GM18870 (cell line): ENCODE data around the gene SEMA4A.

Source experiments
- ATAC-seq: cut with Tn5 transposase; IDR thresholded peaks from one replicate; pipeline ENCODE4 v1.9.1; 2021; ENCODE audit warnings: moderate library complexity; ENCODE audit not compliant: unreplicated experiment

SEMA4A gene

GRCh38 chr1:156134716-156135435 is 18.5 kb upstream of the SEMA4A start:
- no peak for ATAC-seq

DNA sequence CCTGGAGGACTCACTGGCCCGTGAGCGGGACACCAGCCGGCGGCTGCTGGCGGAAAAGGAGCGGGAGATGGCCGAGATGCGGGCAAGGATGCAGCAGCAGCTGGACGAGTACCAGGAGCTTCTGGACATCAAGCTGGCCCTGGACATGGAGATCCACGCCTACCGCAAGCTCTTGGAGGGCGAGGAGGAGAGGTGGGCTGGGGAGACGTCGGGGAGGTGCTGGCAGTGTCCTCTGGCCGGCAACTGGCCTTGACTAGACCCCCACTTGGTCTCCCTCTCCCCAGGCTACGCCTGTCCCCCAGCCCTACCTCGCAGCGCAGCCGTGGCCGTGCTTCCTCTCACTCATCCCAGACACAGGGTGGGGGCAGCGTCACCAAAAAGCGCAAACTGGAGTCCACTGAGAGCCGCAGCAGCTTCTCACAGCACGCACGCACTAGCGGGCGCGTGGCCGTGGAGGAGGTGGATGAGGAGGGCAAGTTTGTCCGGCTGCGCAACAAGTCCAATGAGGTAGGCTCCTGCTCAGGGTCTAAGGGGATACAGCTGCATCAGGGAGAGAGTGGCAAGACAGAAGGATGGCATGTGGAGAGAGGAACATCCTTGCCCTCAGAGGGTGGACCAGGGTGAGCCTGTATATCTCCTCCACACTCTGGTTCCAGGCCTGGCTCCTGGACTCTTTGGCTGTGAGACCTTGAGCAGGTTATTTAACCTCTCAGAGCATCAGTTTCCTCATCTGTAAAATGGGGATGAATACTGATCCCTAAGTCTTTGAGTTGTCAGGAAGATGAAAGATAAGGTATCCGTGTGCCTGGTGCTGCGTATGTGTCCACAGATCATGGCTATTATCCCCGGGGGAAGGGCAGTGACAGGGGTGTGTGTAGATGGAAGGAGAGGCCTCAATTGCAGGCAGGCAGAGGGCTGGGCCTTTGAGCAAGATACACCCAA is 17.2 kb upstream of the SEMA4A start:
- no peak for ATAC-seq

DNA sequence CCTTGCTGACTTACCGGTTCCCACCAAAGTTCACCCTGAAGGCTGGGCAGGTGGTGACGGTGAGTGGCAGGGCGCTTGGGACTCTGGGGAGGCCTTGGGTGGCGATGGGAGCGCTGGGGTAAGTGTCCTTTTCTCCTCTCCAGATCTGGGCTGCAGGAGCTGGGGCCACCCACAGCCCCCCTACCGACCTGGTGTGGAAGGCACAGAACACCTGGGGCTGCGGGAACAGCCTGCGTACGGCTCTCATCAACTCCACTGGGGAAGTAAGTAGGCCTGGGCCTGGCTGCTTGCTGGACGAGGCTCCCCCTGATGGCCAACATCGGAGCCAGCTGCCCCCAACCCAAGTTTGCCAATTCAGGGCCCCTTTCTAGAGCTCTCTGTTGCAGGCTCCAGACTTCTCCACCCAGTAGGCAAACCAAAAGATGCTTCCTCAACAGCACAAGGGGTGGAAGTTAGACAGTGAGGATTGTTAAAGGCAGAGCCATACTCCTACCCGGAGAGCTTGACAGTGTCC is 16.4 kb upstream of the SEMA4A start:
- no peak for ATAC-seq

GRCh38 chr1:156138458-156138867 is 14.9 kb upstream of the SEMA4A start:
- no peak for ATAC-seq

DNA sequence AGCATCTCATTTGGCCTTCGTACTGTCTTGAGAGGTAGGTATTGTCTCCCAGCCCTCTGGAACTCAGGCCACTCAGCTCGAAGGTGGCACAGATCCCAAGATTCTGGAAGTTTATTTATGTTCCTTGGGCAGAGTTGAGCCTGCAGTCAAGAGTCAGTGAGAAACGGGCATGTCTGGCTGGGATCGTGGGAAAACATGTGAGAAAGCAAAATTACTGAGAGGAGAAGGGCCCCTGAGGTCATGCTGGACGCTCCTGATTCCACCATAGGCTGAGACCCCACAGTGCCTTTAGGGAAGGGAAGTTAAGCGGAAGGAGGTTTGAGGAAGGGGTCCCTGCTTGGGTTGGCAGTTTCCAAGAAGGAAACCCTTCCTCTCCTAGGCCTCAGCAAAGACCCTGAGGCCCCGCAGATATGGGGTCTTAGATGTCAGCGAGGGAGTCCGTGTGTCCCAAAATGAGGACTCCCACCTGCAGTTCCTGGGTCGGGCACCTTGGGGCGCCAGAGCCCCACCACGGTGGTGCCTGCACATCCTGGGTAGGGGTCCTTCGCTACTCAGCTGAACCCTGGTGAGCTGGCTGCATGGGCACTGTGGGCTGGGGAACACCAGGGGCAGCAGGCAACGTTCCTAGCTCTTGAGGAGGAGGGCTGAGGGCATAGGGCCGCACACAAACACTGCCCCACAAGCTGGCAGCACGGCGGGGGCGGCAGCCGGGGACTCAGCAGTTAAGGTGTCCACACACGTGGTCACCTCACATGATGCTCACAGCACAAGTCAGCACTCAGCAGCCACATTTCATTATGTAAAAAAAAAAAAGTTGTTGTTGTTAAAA is 12.3 kb upstream of the SEMA4A start:
- no peak for ATAC-seq

- ATAC-seq: no peak
Measured at GRCh38 chr1:156143765-156144489, 9.5 kb upstream of the SEMA4A start.

- no peak for ATAC-seq
Measured at GRCh38 chr1:156144742-156145141, 8.6 kb upstream of the SEMA4A start.

DNA sequence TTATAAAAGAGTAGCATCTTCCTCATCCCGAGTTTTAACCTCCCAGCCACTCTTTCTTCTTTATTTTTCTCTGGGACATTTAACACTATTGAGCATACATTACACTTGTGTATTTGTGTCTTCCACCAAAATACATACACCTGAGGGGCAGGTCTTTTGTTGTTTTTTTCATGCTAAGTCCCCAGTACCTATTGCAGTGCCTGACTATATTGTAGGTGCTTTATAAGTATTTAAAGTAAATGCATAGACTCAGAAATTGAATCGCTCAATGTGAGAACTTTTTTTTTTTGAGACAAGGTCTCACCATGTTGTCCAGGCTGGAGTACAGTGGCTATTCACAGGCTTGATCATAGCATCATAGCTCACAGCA is 7.8 kb upstream of the SEMA4A start:
- ATAC-seq: no peak

DNA sequence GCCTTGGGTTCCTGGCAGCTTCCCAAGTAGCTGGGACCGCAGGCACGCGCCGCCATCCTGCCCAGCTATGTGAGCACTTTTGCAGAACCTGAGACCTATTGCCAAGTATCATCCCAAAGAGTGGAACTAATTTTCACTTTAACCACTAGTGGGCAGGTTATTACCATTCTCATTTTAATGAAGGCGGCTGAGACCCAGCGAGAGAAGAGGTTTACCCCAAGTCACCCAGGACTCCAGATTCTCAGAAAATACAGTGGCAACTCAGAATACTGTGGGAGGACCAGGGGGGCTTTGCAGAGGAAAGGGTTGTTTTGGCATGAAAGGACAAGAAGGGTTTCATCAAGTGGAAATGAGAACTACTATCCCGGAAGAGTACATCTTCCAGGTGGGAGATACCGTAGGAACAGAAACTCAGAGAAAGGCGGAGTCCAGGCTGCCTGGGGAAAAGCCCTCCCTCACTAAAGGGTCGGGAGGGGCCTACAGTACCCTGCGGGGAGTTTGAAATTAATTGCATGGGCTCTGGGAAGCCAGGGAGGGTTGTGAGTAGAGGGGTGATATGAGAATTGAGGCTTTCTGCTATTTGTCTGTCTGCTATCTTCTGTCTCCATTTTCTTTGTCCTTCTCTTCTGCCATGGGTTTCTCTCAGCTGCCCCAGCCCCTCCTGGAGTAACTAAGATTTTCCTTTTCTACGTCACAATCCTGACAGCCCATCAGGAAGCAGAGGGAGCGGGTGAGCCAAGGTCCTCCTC is 7.2 kb upstream of the SEMA4A start:
- ATAC-seq: no peak

- ATAC-seq: no peak
Measured at GRCh38 chr1:156146769-156147405, 6.5 kb upstream of the SEMA4A start.

GRCh38 chr1:156148216-156148615 is 5.2 kb upstream of the SEMA4A start:
- no peak for ATAC-seq

DNA sequence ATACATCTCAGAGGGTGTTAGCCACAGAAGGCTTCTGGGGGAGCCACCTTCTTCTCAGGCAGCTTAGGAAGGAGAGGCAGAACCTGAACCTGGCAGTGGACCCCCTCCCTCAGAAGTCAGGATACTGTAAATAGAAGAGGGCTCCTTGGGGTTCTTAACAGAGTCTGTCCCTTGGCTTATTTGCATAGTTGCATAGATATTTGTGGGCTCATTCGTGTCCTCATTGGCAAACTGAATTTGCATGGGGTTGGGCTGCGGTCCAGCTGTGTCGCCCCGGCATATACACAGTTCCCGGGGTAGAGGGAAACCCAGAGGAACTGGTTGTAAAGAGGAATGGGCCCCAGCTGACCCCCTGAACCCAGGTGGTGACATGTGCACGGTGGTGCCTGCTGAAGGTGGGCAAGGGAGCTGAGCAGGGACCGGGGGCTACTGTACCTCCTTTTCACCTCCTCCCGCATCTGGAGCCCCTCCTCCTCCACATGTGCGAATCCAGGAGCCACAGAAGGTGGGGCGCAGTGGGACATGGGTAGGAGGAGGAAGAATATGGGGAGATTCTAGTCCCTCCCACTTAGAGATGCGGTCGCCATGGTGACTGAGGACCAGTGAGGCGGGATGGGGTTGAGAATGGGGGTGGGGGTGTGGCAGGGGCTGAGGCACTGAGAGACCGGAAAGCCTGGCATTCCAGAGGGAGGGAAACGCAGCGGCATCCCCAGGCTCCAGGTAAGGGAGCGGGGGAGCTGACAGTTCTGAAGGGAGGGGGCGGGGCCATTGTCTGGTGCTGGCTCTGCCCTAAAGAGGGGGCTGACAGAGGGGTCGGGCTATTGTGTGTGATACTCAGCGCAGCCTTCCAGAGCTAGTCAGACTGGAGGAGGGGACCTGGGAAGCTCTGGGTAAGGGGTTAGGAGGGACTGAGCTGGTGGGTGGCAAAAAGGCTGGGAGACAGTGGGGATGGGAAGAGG is 3.7 kb upstream of the SEMA4A start:
- peak; percentile 34 for ATAC-seq

- no peak for ATAC-seq
Measured at GRCh38 chr1:156150333-156151011, 2.9 kb upstream of the SEMA4A start.

DNA sequence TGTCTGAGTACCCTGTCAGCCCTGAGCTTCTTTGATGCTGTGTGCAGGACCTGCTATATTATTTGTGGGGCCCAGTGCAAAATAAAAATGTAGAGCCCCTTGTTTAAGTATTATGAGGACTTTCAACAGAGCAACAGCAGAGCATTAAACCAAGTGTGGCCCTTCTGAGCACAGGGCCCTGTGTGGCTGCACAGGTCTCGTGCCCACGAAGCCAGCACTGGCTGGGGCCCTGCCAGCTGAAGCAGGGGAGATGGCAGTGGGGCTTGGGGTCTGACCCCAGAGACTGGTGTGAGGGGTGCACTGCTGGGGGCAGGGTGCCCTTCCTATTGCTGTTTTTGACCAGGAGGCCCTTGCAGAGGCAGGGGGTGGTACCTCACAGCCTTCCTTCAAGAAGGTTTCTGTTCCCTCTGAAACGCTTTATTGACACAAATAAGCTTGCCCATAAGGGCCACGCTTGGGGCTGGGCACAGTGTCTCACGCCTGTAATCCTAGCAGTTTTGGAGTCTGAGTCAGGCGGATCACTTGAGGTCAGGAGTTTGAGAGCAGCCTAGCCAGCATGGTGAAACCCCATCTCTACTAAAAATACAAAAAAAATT is 2.2 kb upstream of the SEMA4A start:
- no peak for ATAC-seq

DNA sequence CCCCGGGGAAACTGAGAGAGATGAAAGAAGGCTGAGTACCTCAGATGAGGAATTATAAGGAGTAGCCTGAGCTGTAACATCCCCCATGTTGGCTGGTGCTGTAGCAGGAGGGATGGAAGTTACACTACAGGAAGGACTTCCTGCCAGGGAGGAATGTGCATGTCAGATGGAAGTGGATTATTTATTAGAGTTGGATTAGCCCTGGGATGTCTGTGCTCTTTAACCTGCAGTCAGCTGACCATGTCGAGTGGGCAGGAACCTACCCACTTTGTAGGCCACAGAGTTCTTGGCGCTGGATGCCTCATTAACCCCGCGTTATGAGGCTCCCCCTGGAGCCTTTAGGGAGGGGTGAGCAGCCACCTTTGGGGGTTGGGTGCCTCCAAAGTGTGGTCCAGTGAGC is 757 bp upstream of the SEMA4A start:
- no peak for ATAC-seq

GRCh38 chr1:156154317-156154749 is 948 bp downstream of the SEMA4A start:
- peak; percentile 43 for ATAC-seq
